ENCODE data around the gene MED13L.

- no peak for TF ChIP-seq MAX (IDR thresholded peaks at IDR 0.05)
- TF ChIP-seq TAF1 (conservative IDR thresholded peaks at IDR 0.05), result no peak
- no peak for TF ChIP-seq SP1 (IDR thresholded peaks at IDR 0.05)
- TF ChIP-seq CTCF (IDR thresholded peaks at IDR 0.05; ENCODE audit: low read depth, low read length, missing input control), result no peak
- TF ChIP-seq EGR1 (IDR thresholded peaks at IDR 0.05; ENCODE audit: low read depth in 2 of 2), result no peak
- no peak for TF ChIP-seq JUND (IDR thresholded peaks at IDR 0.05)
- TF ChIP-seq ATF3 (IDR thresholded peaks at IDR 0.05), result no peak
- TF ChIP-seq RAD21 (IDR thresholded peaks at IDR 0.05), result no peak
- no peak for TF ChIP-seq FOXA1 (IDR thresholded peaks at IDR 0.05)
- no peak for TF ChIP-seq ZBTB33 (IDR thresholded peaks at IDR 0.05)
- TF ChIP-seq YY1 (IDR thresholded peaks at IDR 0.05), result no peak
- TF ChIP-seq REST (IDR thresholded peaks at IDR 0.05), result no peak
Measured at GRCh38 chr12:116202433-116202832, 75.1 kb downstream of the MED13L start.
